OCI-LY7 (cell line): ENCODE measurements around the gene MATR3.

ENCODE experiments used
- CTCF ChIP-seq: fragments of 200-600 bp; sonication (generic); conservative IDR thresholded peaks from 2 replicates; pipeline ENCODE4 v1.5.1; 2014; ENCODE audit warnings: mild to moderate bottlenecking, antibody characterized with exemption, low read length, moderate library complexity, mixed read lengths
- EZH2phosphoT487 ChIP-seq: fragments of 200-600 bp; sonication (generic); IDR thresholded peaks from 2 replicates; pipeline ENCODE4 v1.6.1; 2018; ENCODE audit warnings: low read depth, borderline replicate concordance, mild to moderate bottlenecking, mixed run types, antibody characterized with exemption, low read length, moderate library complexity, mixed read lengths

DNA sequence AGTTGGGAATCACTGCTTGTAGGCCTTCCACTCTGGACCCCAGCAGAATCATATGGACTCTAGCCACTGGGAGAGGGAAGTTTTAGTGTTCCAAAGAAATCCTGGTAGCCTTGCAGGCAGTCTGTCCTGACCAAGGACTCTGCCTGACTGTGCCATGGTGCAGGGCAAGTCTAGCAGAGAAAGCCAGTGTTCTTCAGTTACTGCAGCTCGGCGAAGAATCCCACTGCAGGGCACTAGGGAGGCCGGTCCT, 20.3 kb upstream of the MATR3 start:
- TF ChIP-seq CTCF (no peak), EZH2phosphoT487 (no peak)
